ENCODE data around the gene P2RY14.

Gene P2RY14

GRCh38 chr3:151165226-151165625 is 113.1 kb downstream of the P2RY14 start:
- no peak for TF ChIP-seq TAF1 (IDR thresholded peaks at IDR 0.05; ENCODE audit: borderline replicate concordance, insufficient read depth, low read length)
